Occipital lobe (tissue), 2 donors: ENCODE data around the gene SEPTIN10. TPM values are rescaled to one million over a fixed set of nuclear protein-coding genes. Genes with fewer than 3 reads are reported as not detected.
"Not testable (repeated sequence)": the region's sequence is repeated elsewhere in the genome, so short reads cannot be mapped to it uniquely, and the experiment has no call there.

Experiments used
- DNase-seq: peaks from one replicate; lab custom pipeline; 2025; lab: John Stamatoyannopoulos, UW
- total RNA-seq: library from RNA; depleted of rRNA; stranded (reverse); fragments of >200 nt; gene quantifications from one replicate; pipeline ENCODE4 v1.2.3, GENCODE V29; 2014

Gene SEPTIN10
- total RNA-seq, 1 donor from 2014 or later, result 114 TPM

- DNase-seq, result peak; percentile 20
These were observed 67.7 kb downstream of the SEPTIN10 start for GRCh38 chr2:109545828-109546713.

- DNase-seq, result no peak
These were observed 71.4 kb downstream of the SEPTIN10 start for GRCh38 chr2:109542384-109542783.

GRCh38 chr2:109538546-109538945, 75.2 kb downstream of the SEPTIN10 start:
- DNase-seq, result no peak

- no peak for DNase-seq
These were observed 76.1 kb downstream of the SEPTIN10 start for GRCh38 chr2:109537565-109538222.

GRCh38 chr2:109536556-109536955, 77.2 kb downstream of the SEPTIN10 start:
- not testable (repeated sequence) for DNase-seq

- no peak for DNase-seq
These were observed 78.4 kb downstream of the SEPTIN10 start for GRCh38 chr2:109535217-109535946.

GRCh38 chr2:109533823-109534222, 79.9 kb downstream of the SEPTIN10 start:
- DNase-seq, result no peak

GRCh38 chr2:109532728-109533076, 81.1 kb downstream of the SEPTIN10 start:
- no peak for DNase-seq

- DNase-seq, result no peak
These were observed 81.7 kb downstream of the SEPTIN10 start for GRCh38 chr2:109531896-109532727.

GRCh38 chr2:109531221-109531620, 82.5 kb downstream of the SEPTIN10 start:
- DNase-seq, result no peak

GRCh38 chr2:109530712-109531111, 83.1 kb downstream of the SEPTIN10 start:
- DNase-seq, result no peak

- DNase-seq, result no peak
These were observed 84.0 kb downstream of the SEPTIN10 start for GRCh38 chr2:109529532-109530449.

- DNase-seq, result no peak
These were observed 84.8 kb downstream of the SEPTIN10 start for GRCh38 chr2:109528811-109529501.

- no peak for DNase-seq
These were observed 85.7 kb downstream of the SEPTIN10 start for GRCh38 chr2:109527846-109528705.

GRCh38 chr2:109527079-109527478, 86.7 kb downstream of the SEPTIN10 start:
- no peak for DNase-seq

- DNase-seq, result no peak
These were observed 87.3 kb downstream of the SEPTIN10 start for GRCh38 chr2:109526442-109526970.

GRCh38 chr2:109525836-109526235, 87.9 kb downstream of the SEPTIN10 start:
- DNase-seq, result no peak
